ENCODE measurements around the gene LRRC8D.

- TF ChIP-seq EZH2 (IDR thresholded peaks at IDR 0.05), result no peak
- TF ChIP-seq CEBPB (IDR thresholded peaks at IDR 0.05; ENCODE audit: low read depth), result no peak
- no peak for TF ChIP-seq SP1 (IDR thresholded peaks at IDR 0.05; ENCODE audit: low read depth)
- TF ChIP-seq, protein P1, sequence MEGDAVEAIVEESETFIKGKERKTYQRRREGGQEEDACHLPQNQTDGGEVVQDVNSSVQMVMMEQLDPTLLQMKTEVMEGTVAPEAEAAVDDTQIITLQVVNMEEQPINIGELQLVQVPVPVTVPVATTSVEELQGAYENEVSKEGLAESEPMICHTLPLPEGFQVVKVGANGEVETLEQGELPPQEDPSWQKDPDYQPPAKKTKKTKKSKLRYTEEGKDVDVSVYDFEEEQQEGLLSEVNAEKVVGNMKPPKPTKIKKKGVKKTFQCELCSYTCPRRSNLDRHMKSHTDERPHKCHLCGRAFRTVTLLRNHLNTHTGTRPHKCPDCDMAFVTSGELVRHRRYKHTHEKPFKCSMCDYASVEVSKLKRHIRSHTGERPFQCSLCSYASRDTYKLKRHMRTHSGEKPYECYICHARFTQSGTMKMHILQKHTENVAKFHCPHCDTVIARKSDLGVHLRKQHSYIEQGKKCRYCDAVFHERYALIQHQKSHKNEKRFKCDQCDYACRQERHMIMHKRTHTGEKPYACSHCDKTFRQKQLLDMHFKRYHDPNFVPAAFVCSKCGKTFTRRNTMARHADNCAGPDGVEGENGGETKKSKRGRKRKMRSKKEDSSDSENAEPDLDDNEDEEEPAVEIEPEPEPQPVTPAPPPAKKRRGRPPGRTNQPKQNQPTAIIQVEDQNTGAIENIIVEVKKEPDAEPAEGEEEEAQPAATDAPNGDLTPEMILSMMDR (IDR thresholded peaks at IDR 0.05 in 2 of 3, conservative IDR thresholded peaks at IDR 0.05 in 1 of 3; ENCODE audit: borderline replicate concordance in 1 of 3, insufficient read depth in 1 of 3, low read depth in 2 of 3, low read length in 2 of 3), result no peak
- TF ChIP-seq POLR2A (IDR thresholded peaks at IDR 0.05; ENCODE audit: borderline replicate concordance, extremely low read depth, insufficient read depth, insufficient read length), result no peak
Observed at GRCh38 chr1:89855413-89856123, 34.7 kb downstream of the LRRC8D start.

Data from HCT116 (cell line).